ENCODE measurements around the gene MB21D2. TPM values are rescaled to one million over a fixed set of nuclear protein-coding genes. Genes with fewer than 3 reads are reported as not detected.

The MB21D2 gene
- total and polyA plus RNA-seq, 2 of the 8 experiments (the other 6 are each of a cell fraction or from before 2014, with no cell fraction given) = 10.0 to 21.0 TPM

- TF ChIP-seq CHD7 (IDR thresholded peaks at IDR 0.05; ENCODE audit: insufficient replicate concordance, low read length) (no peak), SIN3A (conservative IDR thresholded peaks at IDR 0.05 in 1 of 2, IDR thresholded peaks at IDR 0.05 in 1 of 2; ENCODE audit: low read depth in 1 of 2, low read length in 2 of 2) (no peak), KDM1A (IDR thresholded peaks at IDR 0.05; ENCODE audit: borderline replicate concordance, low read length) (no peak), HDAC2 (IDR thresholded peaks at IDR 0.05; ENCODE audit: borderline replicate concordance in 1 of 2, low read depth in 2 of 2, low read length in 2 of 2) (no peak), USF2 (IDR thresholded peaks at IDR 0.05; ENCODE audit: low read length) (no peak), CREB1 (IDR thresholded peaks at IDR 0.05) (no peak), SAP30 (IDR thresholded peaks at IDR 0.05; ENCODE audit: insufficient read depth, insufficient replicate concordance, low read length) (no peak), RFX5 (IDR thresholded peaks at IDR 0.05; ENCODE audit: borderline replicate concordance, low read depth, low read length) (no peak)
Observed at GRCh38 chr3:192826214-192827006, 91.2 kb downstream of the MB21D2 start (continued).

All from H1 (cell line).